ENCODE results near the gene DPH7. TPM values are rescaled to one million over a fixed set of nuclear protein-coding genes. Genes with fewer than 3 reads are reported as not detected.

The DPH7 gene
- total RNA-seq, 1 experiment from 2014 or later = 35.9 TPM

GRCh38 chr9:137505421-137506140 lies 73.1 kb downstream of the DPH7 start:
- H3K4me3 ChIP-seq (ENCODE audit: low read depth in 2 of 2, low read length in 2 of 2) = no peak overlapping the region
- no peak overlapping the region for H3K27ac ChIP-seq (ENCODE audit: low read length)
- BruUV-seq (replicated peaks) = no TSS peak
- in situ Hi-C loops (cut with HindIII; ENCODE audit: low pct_unique_long_range_greater_than_20kb, low sequenced_read_pairs) = no loop called here
- H3K27me3 ChIP-seq (ENCODE audit: control insufficient read depth, insufficient read depth, low read length) = no peaks in the 10 kb centered on the region
- ATAC-seq = no peak
- DNase-seq (ENCODE audit: low read depth, low spot score) = no peak
- H3K36me3 ChIP-seq (ENCODE audit: control insufficient read depth, insufficient read depth, low read length) = no peaks in the 10 kb centered on the region
- CTCF ChIA-PET = no interaction called here
- no peak for TF ChIP-seq CTCF (IDR thresholded peaks at IDR 0.05)
- TF ChIP-seq, protein P1, sequence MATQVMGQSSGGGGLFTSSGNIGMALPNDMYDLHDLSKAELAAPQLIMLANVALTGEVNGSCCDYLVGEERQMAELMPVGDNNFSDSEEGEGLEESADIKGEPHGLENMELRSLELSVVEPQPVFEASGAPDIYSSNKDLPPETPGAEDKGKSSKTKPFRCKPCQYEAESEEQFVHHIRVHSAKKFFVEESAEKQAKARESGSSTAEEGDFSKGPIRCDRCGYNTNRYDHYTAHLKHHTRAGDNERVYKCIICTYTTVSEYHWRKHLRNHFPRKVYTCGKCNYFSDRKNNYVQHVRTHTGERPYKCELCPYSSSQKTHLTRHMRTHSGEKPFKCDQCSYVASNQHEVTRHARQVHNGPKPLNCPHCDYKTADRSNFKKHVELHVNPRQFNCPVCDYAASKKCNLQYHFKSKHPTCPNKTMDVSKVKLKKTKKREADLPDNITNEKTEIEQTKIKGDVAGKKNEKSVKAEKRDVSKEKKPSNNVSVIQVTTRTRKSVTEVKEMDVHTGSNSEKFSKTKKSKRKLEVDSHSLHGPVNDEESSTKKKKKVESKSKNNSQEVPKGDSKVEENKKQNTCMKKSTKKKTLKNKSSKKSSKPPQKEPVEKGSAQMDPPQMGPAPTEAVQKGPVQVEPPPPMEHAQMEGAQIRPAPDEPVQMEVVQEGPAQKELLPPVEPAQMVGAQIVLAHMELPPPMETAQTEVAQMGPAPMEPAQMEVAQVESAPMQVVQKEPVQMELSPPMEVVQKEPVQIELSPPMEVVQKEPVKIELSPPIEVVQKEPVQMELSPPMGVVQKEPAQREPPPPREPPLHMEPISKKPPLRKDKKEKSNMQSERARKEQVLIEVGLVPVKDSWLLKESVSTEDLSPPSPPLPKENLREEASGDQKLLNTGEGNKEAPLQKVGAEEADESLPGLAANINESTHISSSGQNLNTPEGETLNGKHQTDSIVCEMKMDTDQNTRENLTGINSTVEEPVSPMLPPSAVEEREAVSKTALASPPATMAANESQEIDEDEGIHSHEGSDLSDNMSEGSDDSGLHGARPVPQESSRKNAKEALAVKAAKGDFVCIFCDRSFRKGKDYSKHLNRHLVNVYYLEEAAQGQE (IDR thresholded peaks at IDR 0.05; ENCODE audit: insufficient read depth in 1 of 2, low read depth in 2 of 2, low read length in 1 of 2) = no peak
- no peak for TF ChIP-seq SIN3A (IDR thresholded peaks at IDR 0.05; ENCODE audit: borderline replicate concordance, insufficient read depth, low read depth, low read length)
- no peak for TF ChIP-seq TCF7L2 (IDR thresholded peaks at IDR 0.05; ENCODE audit: low read depth, low read length)
- no peak for TF ChIP-seq POLR2AphosphoS5 (IDR thresholded peaks at IDR 0.05; ENCODE audit: low read depth, low read length)
- H3K9me3 ChIP-seq (ENCODE audit: control insufficient read depth, insufficient read depth, low read depth, low read length) = no peaks in the 10 kb centered on the region
- no peaks in the 10 kb centered on the region; the same call in 1 of the 2 replicates for H3K4me1 ChIP-seq (ENCODE audit: control insufficient read depth, insufficient read depth, low read length)
- POLR2A ChIA-PET = interaction anchor here (0.6 to 0.7 kb wide), 2 partner anchors 37 to 778 kb away, joined by 3 to 6 read pairs; no protein-coding TSS in a partner anchor
- intact Hi-C loops (cut with micrococcal nuclease; ENCODE audit: unreplicated experiment) = no loop called here

Other genes with a start within 250 kb of the DPH7 start
- 9.2 TPM for gene EXD3, start 155.8 kb downstream of the DPH7 start, total RNA-seq (2021; ENCODE audit: unreplicated experiment)
- gene NOXA1, start 155.5 kb downstream of the DPH7 start, total RNA-seq (2021; ENCODE audit: unreplicated experiment) = 3.7 TPM
- 3.9 TPM for gene ENTPD8, start 137.6 kb downstream of the DPH7 start, total RNA-seq (2021; ENCODE audit: unreplicated experiment)
- 40.0 TPM for gene NSMF, start 119.6 kb downstream of the DPH7 start, total RNA-seq (2021; ENCODE audit: unreplicated experiment)
- gene PNPLA7, start 28.5 kb downstream of the DPH7 start, total RNA-seq (2021; ENCODE audit: unreplicated experiment) = 3.9 TPM
- 86.4 TPM for gene MRPL41, start 27.0 kb downstream of the DPH7 start, total RNA-seq (2021; ENCODE audit: unreplicated experiment)
- gene ZMYND19, start 11.6 kb upstream of the DPH7 start, total RNA-seq (2021; ENCODE audit: unreplicated experiment) = 37.0 TPM
- gene ARRDC1, start 26.8 kb upstream of the DPH7 start, total RNA-seq (2021; ENCODE audit: unreplicated experiment) = 47.1 TPM
- gene EHMT1, start 40.1 kb upstream of the DPH7 start, total RNA-seq (2021; ENCODE audit: unreplicated experiment) = 63.9 TPM